ENCODE data around the gene MED8.

DNA sequence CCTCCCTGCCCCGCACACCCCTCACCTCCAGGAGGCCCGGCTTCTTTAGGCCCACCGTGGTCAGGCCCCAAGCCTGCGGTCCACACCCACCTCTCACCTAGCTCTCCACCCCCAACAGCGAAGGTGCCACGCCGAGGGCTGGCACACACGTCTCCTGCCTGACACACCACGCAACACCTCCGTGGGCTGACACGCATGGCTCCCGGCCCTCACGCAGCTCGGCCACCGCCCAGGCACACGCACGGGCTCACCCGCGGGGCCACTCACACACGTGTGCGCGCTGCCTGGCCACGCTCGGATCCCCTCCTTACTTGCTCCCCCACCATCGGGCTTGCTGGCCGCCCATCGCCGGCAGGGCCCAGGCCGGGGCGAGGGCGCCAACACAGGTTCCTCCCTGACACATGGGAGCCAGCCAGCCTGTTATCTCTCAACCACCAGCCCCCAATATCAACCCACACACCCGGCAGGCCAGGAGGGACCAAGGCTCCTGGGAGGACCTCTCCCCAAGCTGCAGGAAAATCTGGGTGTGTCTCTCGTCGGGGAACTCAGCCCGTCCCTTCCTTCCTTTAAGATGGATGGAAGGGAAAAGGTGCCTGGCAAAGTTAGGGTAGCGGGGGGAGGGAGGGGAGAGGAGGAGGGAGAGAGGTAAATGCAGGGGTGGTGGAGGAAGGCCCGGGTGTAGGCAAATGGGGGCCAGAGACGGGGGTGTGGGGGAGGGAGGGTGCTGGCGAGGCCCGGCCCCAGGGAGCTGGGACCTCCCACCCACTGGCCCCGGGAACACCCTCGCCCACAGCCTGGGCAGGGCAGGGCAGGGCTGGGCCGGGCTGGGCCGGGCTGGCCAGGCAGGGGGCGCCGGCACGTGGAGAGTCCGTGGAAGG lies 22.3 kb downstream of the MED8 start:
- TF ChIP-seq FOSL1 (IDR thresholded peaks at IDR 0.05; ENCODE audit: low read depth): no peak
- TF ChIP-seq, protein P1, sequence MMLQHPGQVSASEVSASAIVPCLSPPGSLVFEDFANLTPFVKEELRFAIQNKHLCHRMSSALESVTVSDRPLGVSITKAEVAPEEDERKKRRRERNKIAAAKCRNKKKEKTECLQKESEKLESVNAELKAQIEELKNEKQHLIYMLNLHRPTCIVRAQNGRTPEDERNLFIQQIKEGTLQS (IDR thresholded peaks at IDR 0.05): no peak
- TF ChIP-seq POLR2A (IDR thresholded peaks at IDR 0.05; ENCODE audit: borderline replicate concordance, extremely low read depth, insufficient read depth, insufficient read length): no peak
- no peak for TF ChIP-seq SRF (IDR thresholded peaks at IDR 0.05; ENCODE audit: low read depth)
- no peak; the same call in 1 of the 2 replicates for TF ChIP-seq POLR2AphosphoS5 (IDR thresholded peaks at IDR 0.05; ENCODE audit: low read depth, low read length)
- no peak for TF ChIP-seq CEBPB (IDR thresholded peaks at IDR 0.05; ENCODE audit: low read depth)
- TF ChIP-seq, protein P2, sequence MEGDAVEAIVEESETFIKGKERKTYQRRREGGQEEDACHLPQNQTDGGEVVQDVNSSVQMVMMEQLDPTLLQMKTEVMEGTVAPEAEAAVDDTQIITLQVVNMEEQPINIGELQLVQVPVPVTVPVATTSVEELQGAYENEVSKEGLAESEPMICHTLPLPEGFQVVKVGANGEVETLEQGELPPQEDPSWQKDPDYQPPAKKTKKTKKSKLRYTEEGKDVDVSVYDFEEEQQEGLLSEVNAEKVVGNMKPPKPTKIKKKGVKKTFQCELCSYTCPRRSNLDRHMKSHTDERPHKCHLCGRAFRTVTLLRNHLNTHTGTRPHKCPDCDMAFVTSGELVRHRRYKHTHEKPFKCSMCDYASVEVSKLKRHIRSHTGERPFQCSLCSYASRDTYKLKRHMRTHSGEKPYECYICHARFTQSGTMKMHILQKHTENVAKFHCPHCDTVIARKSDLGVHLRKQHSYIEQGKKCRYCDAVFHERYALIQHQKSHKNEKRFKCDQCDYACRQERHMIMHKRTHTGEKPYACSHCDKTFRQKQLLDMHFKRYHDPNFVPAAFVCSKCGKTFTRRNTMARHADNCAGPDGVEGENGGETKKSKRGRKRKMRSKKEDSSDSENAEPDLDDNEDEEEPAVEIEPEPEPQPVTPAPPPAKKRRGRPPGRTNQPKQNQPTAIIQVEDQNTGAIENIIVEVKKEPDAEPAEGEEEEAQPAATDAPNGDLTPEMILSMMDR (IDR thresholded peaks at IDR 0.05 in 2 of 3, conservative IDR thresholded peaks at IDR 0.05 in 1 of 3; ENCODE audit: borderline replicate concordance in 1 of 3, insufficient read depth in 1 of 3, low read depth in 2 of 3, low read length in 2 of 3): no peak
- TF ChIP-seq JUND (IDR thresholded peaks at IDR 0.05): no peak
- no peak for TF ChIP-seq ZNF274 (IDR thresholded peaks at IDR 0.05; ENCODE audit: low read depth, low read length)
- no peak for TF ChIP-seq RAD21 (IDR thresholded peaks at IDR 0.05; ENCODE audit: low read depth)
- TF ChIP-seq EZH2 (IDR thresholded peaks at IDR 0.05): no peak

Data from HCT116 (cell line).